Mammary epithelial cell (primary cell): Measurements from ENCODE around the gene HS3ST3A1.

Experiments used
- EZH2 ChIP-seq: IDR thresholded peaks from 2 replicates; pipeline ENCODE4 v1.6.1; 2012; ENCODE audit warnings: low read length, inconsistent platforms, borderline replicate concordance
- TF ChIP-seq, protein P1 (sequence below), 2 donors: IDR thresholded peaks in 1 of 2; conservative IDR thresholded peaks in 1 of 2; 2 replicates each; pipeline ENCODE4 v1.5.1; 2011 to 2012; ENCODE audit warnings: inconsistent platforms in 2 of 2, low read length in 2 of 2, mild to moderate bottlenecking in 2 of 2, control low read depth in 1 of 2, low read depth in 1 of 2; ENCODE audit not compliant: insufficient read depth in 1 of 2; ENCODE audit errors: extremely low read depth in 1 of 2

DNA sequence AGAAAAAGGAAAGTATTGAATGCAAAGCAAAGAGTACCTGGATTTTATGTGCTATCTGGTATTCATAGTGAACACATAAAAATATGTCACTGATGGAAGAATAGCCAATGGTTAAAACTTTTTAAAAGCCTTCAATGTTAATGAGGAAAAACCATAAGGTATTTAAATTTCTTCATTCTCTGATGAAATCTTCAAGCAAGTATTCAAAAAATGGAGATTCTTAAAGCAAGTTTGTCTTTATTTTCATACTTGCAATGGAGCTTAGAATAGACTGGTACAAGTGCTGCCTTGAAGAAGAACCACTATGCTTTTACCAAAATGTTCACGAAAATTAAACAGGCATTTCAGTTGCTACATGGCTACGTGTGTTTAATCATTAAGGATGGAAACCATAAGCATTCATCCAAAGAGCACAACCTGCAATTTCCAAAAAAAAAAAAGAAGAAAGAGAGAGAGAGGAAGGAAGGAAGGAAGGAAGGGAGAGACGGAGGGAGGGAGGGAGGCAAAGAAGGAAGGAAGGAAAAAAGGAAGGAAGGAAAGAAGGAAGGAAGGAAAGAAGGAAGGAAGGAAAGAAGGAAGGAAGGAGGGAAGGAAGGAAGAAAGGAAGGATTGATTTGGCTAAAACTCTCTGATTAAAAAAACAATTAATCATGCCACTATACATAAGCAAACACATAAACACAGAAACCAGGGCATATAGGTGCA is 17.6 kb downstream of the HS3ST3A1 start:
- TF ChIP-seq, protein P1, sequence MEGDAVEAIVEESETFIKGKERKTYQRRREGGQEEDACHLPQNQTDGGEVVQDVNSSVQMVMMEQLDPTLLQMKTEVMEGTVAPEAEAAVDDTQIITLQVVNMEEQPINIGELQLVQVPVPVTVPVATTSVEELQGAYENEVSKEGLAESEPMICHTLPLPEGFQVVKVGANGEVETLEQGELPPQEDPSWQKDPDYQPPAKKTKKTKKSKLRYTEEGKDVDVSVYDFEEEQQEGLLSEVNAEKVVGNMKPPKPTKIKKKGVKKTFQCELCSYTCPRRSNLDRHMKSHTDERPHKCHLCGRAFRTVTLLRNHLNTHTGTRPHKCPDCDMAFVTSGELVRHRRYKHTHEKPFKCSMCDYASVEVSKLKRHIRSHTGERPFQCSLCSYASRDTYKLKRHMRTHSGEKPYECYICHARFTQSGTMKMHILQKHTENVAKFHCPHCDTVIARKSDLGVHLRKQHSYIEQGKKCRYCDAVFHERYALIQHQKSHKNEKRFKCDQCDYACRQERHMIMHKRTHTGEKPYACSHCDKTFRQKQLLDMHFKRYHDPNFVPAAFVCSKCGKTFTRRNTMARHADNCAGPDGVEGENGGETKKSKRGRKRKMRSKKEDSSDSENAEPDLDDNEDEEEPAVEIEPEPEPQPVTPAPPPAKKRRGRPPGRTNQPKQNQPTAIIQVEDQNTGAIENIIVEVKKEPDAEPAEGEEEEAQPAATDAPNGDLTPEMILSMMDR (conservative IDR thresholded peaks at IDR 0.05 in 1 of 2, IDR thresholded peaks at IDR 0.05 in 1 of 2; ENCODE audit: extremely low read depth in 1 of 2, insufficient read depth in 1 of 2, low read depth in 1 of 2, low read length in 2 of 2), result no peak
- TF ChIP-seq EZH2, result no peak
